H1 (cell line): ENCODE data around the gene ANKRD40. TPM values are rescaled to one million over a fixed set of nuclear protein-coding genes. Genes with fewer than 3 reads are reported as not detected.

ENCODE experiments used
- CTCF ChIA-PET: fragments of 300-600 bp; sonication (Branson Sonifier 250); formaldehyde crosslinking; loops from one replicate; lab custom pipeline; 2021; ENCODE audit not compliant: partially characterized antibody; lab: Charles Lee
- POLR2A ChIA-PET: fragments of 300-600 bp; sonication (Branson Sonifier 250); formaldehyde crosslinking; loops from one replicate; lab custom pipeline; 2021; ENCODE audit warnings: inconsistent platforms; ENCODE audit not compliant: partially characterized antibody; lab: Charles Lee
- DNase-seq, 2 experiments: peaks; one replicate each; pipeline versions ENCODE4 v3.0.0 to v3.0.0-alpha.2; 2010 to 2022; ENCODE audit warnings: low spot score in 2 of 2, low read depth in 1 of 2, mixed read lengths in 1 of 2
- FAIRE-seq: peaks from 2 replicates; lab custom pipeline; 2011; peaks lifted over from hg19 to GRCh38; lab: Jason Lieb, UNC
- H2AFZ ChIP-seq: 2 replicates; pipeline ENCODE4 v1.8.1; 2012; ENCODE audit warnings: low read length, inconsistent platforms
- H2AK5ac ChIP-seq: 2 replicates; pipeline ENCODE4 v1.6.1; 2013; ENCODE audit warnings: low read depth, low read length
- H2BK120ac ChIP-seq: replicated peaks from 2 replicates; pipeline ENCODE3; 2013; ENCODE audit warnings: low read depth, low read length, inconsistent platforms
- H2BK12ac ChIP-seq: 2 replicates; pipeline ENCODE4 v1.6.1; 2013; ENCODE audit warnings: low read depth, low read length
- H2BK15ac ChIP-seq: 2 replicates; pipeline ENCODE4 v1.6.1; 2013; ENCODE audit warnings: low read length
- H2BK20ac ChIP-seq: 2 replicates; pipeline ENCODE4 v1.6.1; 2013; ENCODE audit warnings: low read length
- H2BK5ac ChIP-seq: 2 replicates; pipeline ENCODE4 v1.6.1; 2013; ENCODE audit warnings: low read depth, low read length
- H3K14ac ChIP-seq: 2 replicates; pipeline ENCODE4 v1.6.1; 2013; ENCODE audit warnings: inconsistent platforms; ENCODE audit not compliant: insufficient read length
- H3K18ac ChIP-seq: 2 replicates; pipeline ENCODE4 v1.6.1; 2013; ENCODE audit warnings: low read length; ENCODE audit errors: extremely low read depth
- H3K23ac ChIP-seq: 2 replicates; pipeline ENCODE4 v1.6.1; 2013; ENCODE audit warnings: inconsistent platforms; ENCODE audit not compliant: insufficient read length
- H3K23me2 ChIP-seq: 2 replicates; pipeline ENCODE4 v1.6.1; 2013; ENCODE audit warnings: low read depth, low read length
- H3K27ac ChIP-seq: 2 replicates; pipeline ENCODE4 v1.6.1; 2011; ENCODE audit warnings: low read depth, low read length, inconsistent platforms
- H3K27me3 ChIP-seq, 4 experiments: replicated peaks in 1 of 4; 1 replicate in 1 of 4; 2 replicates in 3 of 4; pipeline versions ENCODE4 v1.6.1 to v1.8.1; 2011 to 2013; ENCODE audit warnings: low read length in 3 of 4, mild to moderate bottlenecking in 3 of 4, inconsistent platforms in 2 of 4, mixed read lengths in 2 of 4, moderate library complexity in 1 of 4; ENCODE audit not compliant: control insufficient read depth in 3 of 4, insufficient read depth in 3 of 4; ENCODE audit errors: extremely low read depth in 1 of 4
- H3K36me3 ChIP-seq, 4 experiments: 2 replicates each; pipeline versions ENCODE4 v1.6.1 to v1.8.1; 2011 to 2013; ENCODE audit warnings: mild to moderate bottlenecking in 4 of 4, low read length in 3 of 4, moderate library complexity in 2 of 4, control low read depth in 1 of 4, inconsistent platforms in 1 of 4; ENCODE audit not compliant: insufficient read depth in 4 of 4, control insufficient read depth in 2 of 4
- H3K4ac ChIP-seq: replicated peaks from 2 replicates; pipeline ENCODE3; 2013; ENCODE audit warnings: low read length, low read depth, mixed read lengths, inconsistent platforms; ENCODE audit not compliant: insufficient read length
- H3K4me1 ChIP-seq, 4 experiments: replicated peaks in 1 of 4; 1 replicate in 1 of 4; 2 replicates in 3 of 4; pipeline versions ENCODE4 v1.6.1 to v1.8.1; 2011 to 2013; ENCODE audit warnings: low read length in 3 of 4, inconsistent platforms in 2 of 4, mixed read lengths in 1 of 4; ENCODE audit not compliant: insufficient read depth in 4 of 4, control insufficient read depth in 3 of 4
- H3K4me2 ChIP-seq, 2 experiments: 2 replicates each; pipeline versions ENCODE4 v1.6.1 to v1.8.1; 2011 to 2013; ENCODE audit warnings: low read depth in 2 of 2, low read length in 2 of 2, control low read depth in 1 of 2, inconsistent platforms in 1 of 2, mild to moderate bottlenecking in 1 of 2; ENCODE audit not compliant: insufficient read depth in 1 of 2
- H3K4me3 ChIP-seq, 4 experiments: fragments of 200-600, 300-600 bp in 1 of 4; sonication (generic), shearing (Covaris generic), sonication (Bioruptor Twin) in 1 of 4; 2 replicates each; pipeline versions ENCODE4 v1.5.1 to v1.8.1; 2011 to 2016; ENCODE audit warnings: low read length in 4 of 4, low read depth in 3 of 4, control low read depth in 2 of 4, inconsistent platforms in 2 of 4, mild to moderate bottlenecking in 2 of 4, mixed read lengths in 1 of 4, moderate library complexity in 1 of 4; ENCODE audit not compliant: insufficient read depth in 2 of 4; ENCODE audit errors: extremely low read depth in 1 of 4
- H3K56ac ChIP-seq: replicated peaks from 2 replicates; pipeline ENCODE3; 2013; ENCODE audit warnings: low read depth, mild to moderate bottlenecking, mixed read lengths, low read length, inconsistent platforms; ENCODE audit not compliant: insufficient read length
- H3K79me1 ChIP-seq: 2 replicates; pipeline ENCODE4 v1.6.1; 2013; ENCODE audit warnings: low read depth, low read length, control low read depth
- H3K79me2 ChIP-seq, 2 experiments: 2 replicates each; pipeline versions ENCODE4 v1.6.1 to v1.8.1; 2012 to 2013; ENCODE audit warnings: low read length in 2 of 2, mild to moderate bottlenecking in 2 of 2, inconsistent platforms in 1 of 2; ENCODE audit not compliant: insufficient read depth in 2 of 2, control insufficient read depth in 1 of 2
- H3K9ac ChIP-seq, 4 experiments: replicated peaks in 1 of 4; 1 replicate in 1 of 4; 2 replicates in 3 of 4; pipeline versions ENCODE4 v1.6.1 to v1.8.1; 2011 to 2013; ENCODE audit warnings: low read depth in 3 of 4, low read length in 3 of 4, control low read depth in 2 of 4, mild to moderate bottlenecking in 2 of 4, moderate library complexity in 2 of 4, inconsistent platforms in 1 of 4; ENCODE audit errors: extremely low read depth in 1 of 4
- H3K9me3 ChIP-seq, 2 experiments: 2 replicates each; pipeline versions ENCODE4 v1.6.1 to v1.8.1; 2012 to 2013; ENCODE audit warnings: mild to moderate bottlenecking in 2 of 2, moderate library complexity in 2 of 2, control low read depth in 1 of 2, inconsistent platforms in 1 of 2, low read depth in 1 of 2, low read length in 1 of 2, mixed read lengths in 1 of 2; ENCODE audit not compliant: insufficient read depth in 2 of 2
- H4K20me1 ChIP-seq, 2 experiments: replicated peaks in 1 of 2; 2 replicates each; pipeline versions ENCODE3 to v1.8.1; 2011 to 2013; ENCODE audit warnings: inconsistent platforms in 2 of 2, low read length in 2 of 2, mild to moderate bottlenecking in 1 of 2; ENCODE audit not compliant: insufficient read depth in 2 of 2, control insufficient read depth in 1 of 2
- H4K5ac ChIP-seq: 2 replicates; pipeline ENCODE4 v1.6.1; 2013; ENCODE audit warnings: low read length, low read depth, mixed read lengths, inconsistent platforms; ENCODE audit not compliant: insufficient read length
- H4K8ac ChIP-seq: 2 replicates; pipeline ENCODE4 v1.8.0; 2013; ENCODE audit warnings: mild to moderate bottlenecking, moderate library complexity, low read length, inconsistent platforms; ENCODE audit not compliant: insufficient read depth; ENCODE audit errors: extremely low read depth
- H4K91ac ChIP-seq: replicated peaks from 2 replicates; pipeline ENCODE3; 2013; ENCODE audit warnings: low read length, mixed read lengths, inconsistent platforms; ENCODE audit not compliant: insufficient read length
- WGBS, 2 experiments: shearing (Covaris generic) in 1 of 2; methylation state at CpG; one replicate each; pipeline versions ENCODE4 v1.1.6 to v1.1.7; 2013 to 2015; ENCODE audit warnings: low lambda C conversion rate in 2 of 2, mixed read lengths in 2 of 2, inconsistent platforms in 1 of 2, low coverage in 1 of 2, missing lambda C conversion rate in 1 of 2; ENCODE audit not compliant: insufficient replicate concordance in 2 of 2, insufficient coverage in 1 of 2, insufficient read length in 1 of 2; ENCODE audit errors: extremely low coverage in 1 of 2, missing lambda C conversion rate in 1 of 2; 5-methylcytosine and 5-hydroxymethylcytosine counted together
- polyA plus RNA-seq, 7 experiments: library from polyadenylated mRNA; depleted of rRNA in 3 of 7; stranded (reverse) in 5 of 7; unstranded in 2 of 7; fragments of >200 nt in 5 of 7; fragments of 200-250 nt in 2 of 7; gene quantifications; 1 replicate in 5 of 7; 2 replicates in 1 of 7; 4 replicates in 1 of 7; pipeline versions ENCODE4 v1.2.1 to v1.2.3, GENCODE V29; 2011 to 2013; ENCODE audit warnings: missing spikeins in 2 of 7, mixed read lengths in 2 of 7
- total RNA-seq: library from RNA; stranded (reverse); fragmentation: NEBNext Ultra II Directional; extraction: Animal tissue kit (Norgen Biotek cat#: 25700); gene quantifications from 2 replicates; pipeline ENCODE4 v1.2.1, GENCODE V29; 2021
- TF ChIP-seq, protein P1 (sequence below): IDR thresholded peaks from 2 replicates; pipeline ENCODE4 v1.6.1; 2012; ENCODE audit warnings: inconsistent platforms

Gene ANKRD40
- total and polyA plus RNA-seq, 2 of the 8 experiments (the other 6 are each of a cell fraction or from before 2014, with no cell fraction given), result 26.1 to 50.1 TPM

DNA sequence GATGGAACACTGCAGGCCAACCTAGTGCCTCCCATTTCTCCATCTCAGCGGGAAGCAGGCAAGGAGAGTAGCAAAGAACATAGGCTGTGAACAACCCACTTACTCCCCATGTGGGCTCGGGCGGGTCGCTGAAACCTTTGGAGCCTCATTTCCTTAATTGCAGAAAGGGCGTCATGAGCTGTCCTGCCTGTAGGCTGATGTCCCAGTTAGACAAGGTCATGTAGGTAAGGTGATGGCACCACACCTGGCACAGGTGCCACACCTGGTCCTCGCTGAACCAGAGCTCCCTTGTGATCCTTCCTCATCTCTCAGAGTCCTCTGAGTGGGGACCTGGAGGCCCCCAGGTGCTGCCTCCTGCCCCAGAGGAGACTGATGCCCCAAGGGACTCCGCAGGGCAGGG, 50.1 kb downstream of the ANKRD40 start:
- H3K4me2 ChIP-seq, result no peak overlapping the region
- H3K23ac ChIP-seq, result no peak overlapping the region
- no peak overlapping the region for H4K91ac ChIP-seq
- H2BK12ac ChIP-seq, result no peak overlapping the region
- no peaks in the 10 kb centered on the region for H3K27me3 ChIP-seq
- no peak overlapping the region for H3K14ac ChIP-seq
- no peak overlapping the region for H2BK120ac ChIP-seq
- no peak overlapping the region for H2BK15ac ChIP-seq
- H3K4me1 ChIP-seq, result peaks cover 3 to 8% (median 5%) of the 10 kb centered on the region in 4 experiments; a peak in 6 of 7 replicates
- no peak overlapping the region for H3K27ac ChIP-seq
- no peak for DNase-seq
- CTCF ChIA-PET, result interaction anchor here (1.9 to 10.0 kb wide), 4 partner anchors 8 to 107 kb away, joined by 6 to 96 read pairs (median 22); no protein-coding TSS in a partner anchor
- no peaks in the 10 kb centered on the region for H4K20me1 ChIP-seq
- H3K79me2 ChIP-seq, result no peaks in the 10 kb centered on the region
- no peak overlapping the region for H3K4me3 ChIP-seq
- no peaks in the 10 kb centered on the region for H3K36me3 ChIP-seq
- no peaks in the 10 kb centered on the region for H3K79me1 ChIP-seq
- no peak overlapping the region for H3K56ac ChIP-seq
- TF ChIP-seq, protein P1, sequence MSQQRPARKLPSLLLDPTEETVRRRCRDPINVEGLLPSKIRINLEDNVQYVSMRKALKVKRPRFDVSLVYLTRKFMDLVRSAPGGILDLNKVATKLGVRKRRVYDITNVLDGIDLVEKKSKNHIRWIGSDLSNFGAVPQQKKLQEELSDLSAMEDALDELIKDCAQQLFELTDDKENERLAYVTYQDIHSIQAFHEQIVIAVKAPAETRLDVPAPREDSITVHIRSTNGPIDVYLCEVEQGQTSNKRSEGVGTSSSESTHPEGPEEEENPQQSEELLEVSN, result no peak
- TF ChIP-seq, all 59 proteins: peak for 0
- no peak overlapping the region for H3K9ac ChIP-seq
- no peak overlapping the region for H2AFZ ChIP-seq
- no peaks in the 10 kb centered on the region for H3K23me2 ChIP-seq
- no peak overlapping the region for H2AK5ac ChIP-seq
- no peak overlapping the region for H2BK20ac ChIP-seq
- H4K8ac ChIP-seq, result no peak overlapping the region
- no peak for FAIRE-seq
- no peaks in the 10 kb centered on the region; a peak in 1 of 4 replicates for H3K9me3 ChIP-seq
- WGBS, 2 experiments, result 92% methylated on average over 7 of the region's 7 CpGs; no CpG with 5 or more reads in 1 of the 2 experiments
- no peak overlapping the region for H3K4ac ChIP-seq
- no peak overlapping the region for H4K5ac ChIP-seq
- no peak overlapping the region for H2BK5ac ChIP-seq
- POLR2A ChIA-PET, result no interaction called here
- H3K18ac ChIP-seq, result no peak overlapping the region
